GM23248 (cell line): ENCODE measurements around the gene SGTA.

Source experiments
- EZH2 ChIP-seq: fragments of 200-600 bp; sonication (generic); IDR thresholded peaks from 2 replicates; pipeline ENCODE4 v1.6.1; 2018; ENCODE audit warnings: antibody characterized with exemption, mild to moderate bottlenecking; ENCODE audit not compliant: insufficient read depth, poor library complexity, severe bottlenecking
- EZH2phosphoT487 ChIP-seq: fragments of 200-600 bp; sonication (generic); IDR thresholded peaks from 2 replicates; pipeline ENCODE4 v1.6.1; 2018; ENCODE audit warnings: antibody characterized with exemption, moderate library complexity, mild to moderate bottlenecking, low read depth; ENCODE audit not compliant: insufficient read depth

DNA sequence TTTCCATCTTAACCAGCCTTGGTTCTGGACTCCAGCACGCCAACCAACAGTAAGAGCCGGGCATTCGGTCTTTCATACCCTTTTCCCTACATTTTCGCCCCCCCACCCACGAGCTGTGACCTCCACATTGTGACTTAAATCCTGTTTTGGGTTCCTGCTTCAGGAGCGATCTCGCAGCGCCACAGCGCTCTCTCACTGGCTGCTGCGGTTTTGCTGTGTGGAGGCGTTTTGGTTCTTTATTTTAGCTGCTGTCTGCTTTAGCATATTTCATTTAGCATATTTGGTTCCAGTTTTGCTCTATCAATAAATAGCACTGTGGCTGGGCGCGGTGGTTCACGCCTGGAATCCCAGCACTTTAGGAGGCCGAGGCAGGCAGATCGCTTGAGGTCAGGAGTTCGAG is 23.7 kb downstream of the SGTA start:
- TF ChIP-seq EZH2 (no peak), EZH2phosphoT487 (no peak)
